ENCODE measurements around the gene SMIM9. TPM values are rescaled to one million over a fixed set of nuclear protein-coding genes. Genes with fewer than 3 reads are reported as not detected.

SMIM9 gene
- polyA plus RNA-seq, 3 donors: not detected

GRCh38 chrX:154779261-154779660 is 55.2 kb downstream of the SMIM9 start:
- H3K36me3 ChIP-seq (replicated peaks in 1 of 2; ENCODE audit: control insufficient read depth in 1 of 2, insufficient read depth in 2 of 2, low read length in 2 of 2): peaks cover 64 to 92% of the 10 kb centered on the region in 2 donors

GRCh38 chrX:154776753-154777152 is 57.7 kb downstream of the SMIM9 start:
- peaks cover 6% of the 10 kb centered on the region for H4K20me1 ChIP-seq (ENCODE audit: insufficient read depth, low read length)
- peak overlapping the region in 2 of 7 donors; percentile 12 to 63 for H3K27ac Mint-ChIP-seq
- no peak overlapping the region for H3K4me2 ChIP-seq (replicated peaks; ENCODE audit: extremely low read depth, low read length, poor library complexity, severe bottlenecking)
- peaks cover 0 to 7% (median 0%) of the 10 kb centered on the region in 7 donors for H3K9me3 Mint-ChIP-seq
- no peaks in the 10 kb centered on the region for H3K27me3 ChIP-seq (ENCODE audit: control insufficient read depth in 2 of 2, insufficient read depth in 2 of 2, low read length in 2 of 2)
- no peak overlapping the region for H3K4me3 Mint-ChIP-seq
- H3K9ac ChIP-seq (ENCODE audit: insufficient read depth, low read length, poor library complexity, severe bottlenecking): no peak overlapping the region
- H2AFZ ChIP-seq (ENCODE audit: insufficient read depth, low read depth, low read length, poor library complexity, severe bottlenecking): no peak overlapping the region
- H3K27me3 Mint-ChIP-seq (ENCODE audit: low read depth in 3 of 3): peaks cover 0 to 2% (median 0%) of the 10 kb centered on the region in 3 donors
- no peaks in the 10 kb centered on the region for H3K79me2 ChIP-seq (ENCODE audit: insufficient read depth, low read length)
- no peak for DNase-seq
- WGBS (ENCODE audit: insufficient coverage): no CpG with 5 or more reads among the region's 2 CpGs
- H3K4me1 Mint-ChIP-seq: peaks cover 3% of the 10 kb centered on the region
- no peak overlapping the region for H3K4me3 ChIP-seq (replicated peaks in 1 of 3; ENCODE audit: low read depth in 2 of 3, low read length in 3 of 3)
- H3K9me3 ChIP-seq (replicated peaks in 1 of 2; ENCODE audit: control insufficient read depth in 1 of 2, insufficient read depth in 1 of 2, low read length in 2 of 2): no peaks in the 10 kb centered on the region
- peaks cover 0 to 6% of the 10 kb centered on the region in 2 donors for H3K4me1 ChIP-seq (ENCODE audit: control insufficient read depth in 1 of 2, insufficient read depth in 2 of 2, low read length in 2 of 2)
- intact Hi-C loops (cut with micrococcal nuclease): loop anchor here in 1 of 2 donors (10.0 kb wide), 1 partner anchor 58 kb away; the partner anchor contains the start of gene SMIM9
- peaks cover 64 to 69% of the 10 kb centered on the region in 2 donors for H3K36me3 Mint-ChIP-seq
- H3K27ac ChIP-seq (ENCODE audit: low read depth in 1 of 2, low read length in 2 of 2): no peak overlapping the region
- TF ChIP-seq CTCF (IDR thresholded peaks at IDR 0.05): no peak
- H3K36me3 ChIP-seq (replicated peaks in 1 of 2; ENCODE audit: control insufficient read depth in 1 of 2, insufficient read depth in 2 of 2, low read length in 2 of 2): peaks cover 67 to 93% of the 10 kb centered on the region in 2 donors

More at GRCh38 chrX:154779261-154779660, 55.2 kb downstream of the SMIM9 start:
- no peak overlapping the region for H3K27ac ChIP-seq (ENCODE audit: low read depth in 1 of 2, low read length in 2 of 2)
- no CpG with 5 or more reads among the region's 4 CpGs for WGBS (ENCODE audit: insufficient coverage)
- Mint-ChIP-seq H3K36me3 (peaks cover 68 to 73% of the 10 kb centered on the region in 2 donors), H3K9me3 (peaks cover 0 to 3% (median 0%) of the 10 kb centered on the region in 7 donors), H3K27ac (peak overlapping the region in 3 of 7 donors; percentile 21 to 66 (median 26)), H3K4me3 (no peak overlapping the region), H3K4me1 (peaks cover 10% of the 10 kb centered on the region), H3K27me3 (ENCODE audit: low read depth in 3 of 3) (peaks cover 0 to 2% (median 0%) of the 10 kb centered on the region in 3 donors)
- no peak for DNase-seq
- TF ChIP-seq CTCF (IDR thresholded peaks at IDR 0.05): no peak
- H3K79me2 ChIP-seq (ENCODE audit: insufficient read depth, low read length): no peaks in the 10 kb centered on the region
- intact Hi-C loops (cut with micrococcal nuclease): loop anchor here in 1 of 2 donors (10.0 kb wide), 1 partner anchor 56 kb away; the partner anchor contains the start of gene SMIM9
- peaks cover 5 to 11% of the 10 kb centered on the region in 2 donors for H3K4me1 ChIP-seq (ENCODE audit: control insufficient read depth in 1 of 2, insufficient read depth in 2 of 2, low read length in 2 of 2)
- no peak overlapping the region for H3K4me3 ChIP-seq (replicated peaks in 1 of 3; ENCODE audit: low read depth in 2 of 3, low read length in 3 of 3)
- H4K20me1 ChIP-seq (ENCODE audit: insufficient read depth, low read length): peaks cover 6% of the 10 kb centered on the region
- H3K4me2 ChIP-seq (replicated peaks; ENCODE audit: extremely low read depth, low read length, poor library complexity, severe bottlenecking): no peak overlapping the region
- no peak overlapping the region for H2AFZ ChIP-seq (ENCODE audit: insufficient read depth, low read depth, low read length, poor library complexity, severe bottlenecking)
- no peak overlapping the region for H3K9ac ChIP-seq (ENCODE audit: insufficient read depth, low read length, poor library complexity, severe bottlenecking)
- H3K9me3 ChIP-seq (replicated peaks in 1 of 2; ENCODE audit: control insufficient read depth in 1 of 2, insufficient read depth in 1 of 2, low read length in 2 of 2): no peaks in the 10 kb centered on the region
- no peaks in the 10 kb centered on the region for H3K27me3 ChIP-seq (ENCODE audit: control insufficient read depth in 2 of 2, insufficient read depth in 2 of 2, low read length in 2 of 2)

All from CD14-positive monocyte (primary cell).